GDM1 (cell line): ENCODE results near the gene HRH1.

Source experiments
- DNase-seq: peaks from one replicate; lab custom pipeline; 2025; lab: John Stamatoyannopoulos, UW

The HRH1 gene

DNA sequence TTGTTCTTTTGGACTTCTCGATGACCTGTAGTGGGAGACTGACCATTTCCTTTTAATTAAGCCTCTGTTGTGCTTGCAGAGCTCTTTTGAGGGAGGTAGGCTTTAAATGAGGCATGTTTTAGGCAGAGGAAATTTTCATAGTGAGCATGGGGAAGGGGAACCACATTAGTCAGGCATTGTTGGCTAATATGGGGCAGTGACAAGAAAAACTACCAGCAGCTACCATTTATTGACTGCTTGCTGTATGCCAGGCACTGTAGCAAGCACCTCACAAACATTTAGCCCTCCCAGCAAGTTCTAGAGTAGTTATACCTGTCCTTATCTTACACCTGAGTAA lies 128.8 kb downstream of the HRH1 start:
- no peak for DNase-seq

DNA sequence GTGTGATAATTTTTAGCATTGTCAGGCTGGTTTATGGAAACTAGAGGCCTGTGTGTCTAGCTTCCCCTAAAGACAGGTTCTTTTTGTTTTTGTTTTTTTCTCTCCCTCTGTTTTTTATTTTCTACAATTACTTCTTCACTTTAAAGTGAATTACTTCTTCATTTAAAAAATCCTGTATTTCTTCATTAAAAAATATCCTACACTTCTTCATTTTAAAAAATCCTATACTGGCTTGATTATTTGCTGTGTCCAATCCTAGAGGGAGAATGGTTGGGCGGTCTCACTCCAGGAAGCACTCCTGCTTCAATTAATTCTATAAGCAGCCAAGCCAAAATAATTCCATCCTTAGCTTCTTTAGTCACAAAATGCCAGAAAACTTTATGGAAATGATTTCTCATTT lies 129.7 kb downstream of the HRH1 start:
- DNase-seq: no peak

GRCh38 chr3:11285471-11285870 lies 131.2 kb downstream of the HRH1 start:
- no peak for DNase-seq

DNA sequence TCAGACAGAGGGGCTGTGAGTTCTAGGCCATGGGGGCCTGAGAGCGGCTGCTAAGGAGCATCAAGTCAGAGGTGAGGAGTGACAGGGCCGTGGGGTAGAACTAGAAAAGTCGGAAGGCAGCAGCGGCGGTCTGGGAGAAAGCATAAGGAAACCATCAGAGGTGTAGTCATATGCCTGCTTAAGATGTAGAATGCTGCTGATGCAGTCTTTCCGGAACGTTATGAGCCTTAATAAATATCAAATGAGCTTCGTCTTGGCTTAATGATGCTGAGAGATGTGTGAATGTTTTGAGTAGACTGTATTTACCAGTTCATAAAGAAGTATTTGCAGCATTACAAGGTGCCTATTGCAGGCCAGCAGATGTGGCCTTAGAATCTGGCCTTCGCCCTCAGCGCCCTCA lies 133.1 kb downstream of the HRH1 start:
- DNase-seq: no peak

DNA sequence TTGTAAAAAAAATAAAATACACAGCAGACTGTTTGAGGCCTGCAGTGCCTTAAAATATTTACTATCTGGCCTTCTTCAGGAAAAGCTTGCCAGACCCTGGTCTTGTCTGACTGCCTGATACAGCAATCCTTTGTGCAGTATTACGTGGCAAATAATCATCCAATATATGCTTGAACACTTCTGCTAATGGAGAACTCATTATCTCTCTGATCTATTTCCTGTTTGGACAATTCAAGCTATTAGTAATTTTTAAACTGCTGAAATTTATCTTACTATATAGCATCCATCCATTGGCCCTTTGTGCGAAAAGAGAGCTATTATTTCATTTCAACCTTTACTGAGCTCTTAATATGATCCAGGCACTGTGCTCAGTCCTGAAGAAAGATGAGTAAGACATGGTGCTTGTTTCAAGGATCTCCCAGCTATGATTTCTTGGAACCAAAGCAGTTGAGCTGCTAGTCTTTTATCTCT lies 133.8 kb downstream of the HRH1 start:
- DNase-seq: no peak

- no peak for DNase-seq
Observed at GRCh38 chr3:11288786-11289637, 134.7 kb downstream of the HRH1 start.

GRCh38 chr3:11289864-11290263 lies 135.6 kb downstream of the HRH1 start:
- no peak for DNase-seq

GRCh38 chr3:11290743-11291680 lies 136.7 kb downstream of the HRH1 start:
- no peak for DNase-seq

DNA sequence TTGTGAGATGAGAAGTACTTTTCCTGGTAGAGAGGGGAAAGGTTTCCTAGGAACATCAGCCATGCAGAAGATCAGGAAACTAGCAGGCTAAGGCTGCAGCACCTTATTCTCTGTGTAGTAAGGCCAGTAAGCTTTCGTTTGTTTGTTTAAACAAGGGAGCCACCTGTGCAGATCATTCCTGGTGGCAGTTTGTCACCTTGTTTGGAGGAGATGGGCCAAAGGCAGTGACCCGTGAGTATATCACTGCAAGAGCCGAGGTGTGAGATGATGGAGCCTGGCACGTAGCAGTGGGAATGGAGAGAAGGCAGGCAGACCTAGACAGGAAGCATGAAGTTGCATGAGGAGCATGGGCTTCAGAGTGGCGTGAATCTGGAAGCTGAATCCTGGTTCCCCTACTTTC lies 137.5 kb downstream of the HRH1 start:
- DNase-seq: no peak

GRCh38 chr3:11297126-11297525 lies 142.8 kb downstream of the HRH1 start:
- DNase-seq: no peak

DNA sequence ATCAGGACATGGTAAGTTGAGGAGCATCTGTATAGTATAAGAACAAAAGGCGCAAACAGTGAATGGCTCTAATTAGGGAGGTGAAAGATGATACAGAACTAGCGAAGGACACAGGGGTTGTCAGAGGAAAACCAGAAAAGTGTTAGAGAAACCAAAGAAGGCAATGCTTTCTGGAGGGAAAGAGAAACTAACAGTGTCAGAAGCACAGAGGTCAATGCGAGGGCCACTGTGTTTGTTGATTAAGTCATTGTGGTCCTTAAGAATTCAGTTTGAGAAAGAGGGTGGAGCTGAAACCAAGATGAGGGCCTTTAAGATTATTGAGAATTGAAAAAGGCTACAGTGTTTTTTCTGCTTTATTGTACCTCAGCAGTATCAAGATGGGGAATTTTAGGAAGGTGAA lies 146.7 kb downstream of the HRH1 start:
- no peak for DNase-seq

GRCh38 chr3:11302444-11302843 lies 148.2 kb downstream of the HRH1 start:
- DNase-seq: no peak

GRCh38 chr3:11304175-11304574 lies 149.9 kb downstream of the HRH1 start:
- DNase-seq: no peak

DNA sequence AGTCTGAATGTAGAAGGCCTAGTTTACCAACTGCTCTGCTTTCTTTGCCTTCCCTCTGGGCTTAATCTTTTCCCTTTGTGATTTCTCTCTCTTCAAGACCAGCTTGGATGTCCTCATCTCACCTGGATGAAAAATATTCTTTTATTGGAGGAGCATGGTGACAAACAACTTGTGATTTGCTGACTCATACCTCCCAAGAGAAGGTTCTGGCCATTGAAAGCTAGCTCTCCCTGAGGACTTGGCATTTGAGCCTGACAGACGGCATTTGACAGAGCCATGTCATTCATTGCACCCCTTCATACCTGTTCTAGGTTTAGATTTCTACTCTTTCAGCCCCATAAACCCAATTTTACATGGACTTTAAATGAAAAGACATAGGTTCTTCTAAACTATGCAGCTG lies 151.2 kb downstream of the HRH1 start:
- DNase-seq: no peak

DNA sequence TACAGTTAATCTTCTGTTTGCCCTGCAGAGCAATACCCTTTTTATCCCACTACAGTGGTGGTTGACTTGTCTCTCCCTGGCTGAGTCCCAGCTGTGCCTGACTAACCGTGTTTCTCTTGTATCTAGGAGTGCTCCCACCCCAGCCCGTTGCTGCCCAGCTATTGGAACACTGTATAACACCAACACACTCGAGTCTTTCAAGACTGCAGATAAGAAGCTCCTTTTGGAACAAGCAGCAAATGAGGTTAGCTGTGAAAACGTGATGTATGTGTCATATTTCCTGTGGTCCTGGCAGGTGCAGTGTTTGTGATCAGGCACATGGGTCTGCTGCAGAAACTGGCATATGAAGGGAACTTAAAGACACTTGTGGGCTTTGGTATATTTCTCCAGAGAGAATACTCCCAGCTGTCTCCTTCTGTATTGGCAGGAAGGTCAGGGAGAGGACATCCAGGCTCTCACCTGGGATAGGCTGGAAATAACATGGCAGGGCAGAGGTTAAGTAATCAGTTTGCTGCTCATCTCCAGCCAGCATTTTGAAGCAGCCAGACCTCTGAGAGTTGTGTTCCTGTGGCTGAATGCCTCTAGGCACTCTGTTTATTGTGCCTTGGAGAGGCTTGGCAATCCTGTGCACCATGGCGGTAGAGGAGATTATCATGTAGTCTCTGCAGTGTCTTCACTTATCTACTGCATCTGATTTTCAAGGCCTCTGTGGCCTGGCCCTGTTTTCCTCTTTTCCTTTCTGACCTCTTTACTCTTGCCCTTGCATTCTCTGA lies 152.7 kb downstream of the HRH1 start:
- no peak for DNase-seq

GRCh38 chr3:11307830-11308432 lies 153.6 kb downstream of the HRH1 start:
- DNase-seq: no peak

DNA sequence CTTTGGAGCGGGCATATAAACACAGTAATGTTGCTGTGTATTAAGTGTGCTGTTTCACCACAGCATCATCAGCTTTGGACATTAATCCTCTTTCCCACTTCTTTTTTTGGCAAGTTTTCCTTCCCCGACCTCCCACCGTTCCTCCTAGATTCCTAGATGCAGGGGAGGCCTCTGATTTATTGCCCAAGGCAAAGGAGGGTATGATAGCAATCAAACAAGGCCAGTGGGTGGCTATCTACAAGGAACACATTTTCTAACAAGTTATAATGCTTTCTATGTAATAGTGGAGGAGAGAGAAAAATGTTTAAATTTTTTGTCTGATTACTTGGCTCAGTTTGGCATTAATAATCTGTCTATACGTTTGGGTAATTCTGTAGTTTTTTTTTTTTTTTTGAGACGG lies 156.0 kb downstream of the HRH1 start:
- no peak for DNase-seq

GRCh38 chr3:11312166-11312565 lies 157.9 kb downstream of the HRH1 start:
- DNase-seq: no peak
